Neuronal stem cell (in vitro differentiated cells): ENCODE measurements around the gene KRTAP4-12. TPM values are rescaled to one million over a fixed set of nuclear protein-coding genes. Genes with fewer than 3 reads are reported as not detected.
"Not testable (repeated sequence)": the region's sequence is repeated elsewhere in the genome, so short reads cannot be mapped to it uniquely, and the experiment has no call there.

ENCODE experiments used
- DNase-seq: peaks from one replicate; pipeline ENCODE4 v3.0.0-alpha.2; 2013; ENCODE audit warnings: low spot score
- H2AFZ ChIP-seq: one replicate; pipeline ENCODE4 v1.6.1; 2013; ENCODE audit warnings: mild to moderate bottlenecking, low read length, inconsistent platforms
- H2AK5ac ChIP-seq: 2 replicates; pipeline ENCODE4 v1.6.1; 2013; ENCODE audit warnings: low read depth, mild to moderate bottlenecking, inconsistent platforms, low read length, moderate library complexity, mixed read lengths
- H2BK120ac ChIP-seq: 2 replicates; pipeline ENCODE4 v1.6.1; 2013; ENCODE audit warnings: low read depth, mild to moderate bottlenecking, inconsistent platforms, low read length, moderate library complexity, mixed read lengths
- H2BK12ac ChIP-seq: one replicate; pipeline ENCODE4 v1.6.1; 2013; ENCODE audit warnings: low read length, inconsistent platforms
- H2BK15ac ChIP-seq: 2 replicates; pipeline ENCODE4 v1.6.1; 2013; ENCODE audit warnings: mild to moderate bottlenecking, low read length, inconsistent platforms, mixed read lengths
- H2BK5ac ChIP-seq: one replicate; pipeline ENCODE4 v1.6.1; 2013; ENCODE audit warnings: inconsistent platforms, mild to moderate bottlenecking, low read length, moderate library complexity
- H3K14ac ChIP-seq: one replicate; pipeline ENCODE4 v1.6.1; 2013; ENCODE audit warnings: low read length, inconsistent platforms
- H3K18ac ChIP-seq: 2 replicates; pipeline ENCODE4 v1.6.1; 2013; ENCODE audit warnings: low read length, inconsistent platforms
- H3K23ac ChIP-seq: 2 replicates; pipeline ENCODE4 v1.6.1; 2013; ENCODE audit warnings: low read depth, mild to moderate bottlenecking, mixed read lengths, low read length, inconsistent platforms; ENCODE audit not compliant: poor library complexity
- H3K27ac ChIP-seq: replicated peaks from 3 replicates; pipeline ENCODE4 v1.5.1; 2013; ENCODE audit warnings: low read length, inconsistent platforms
- H3K27me3 ChIP-seq, 3 experiments: 2 replicates each; pipeline ENCODE4 v1.6.1; 2013; ENCODE audit warnings: low read length in 3 of 3, mild to moderate bottlenecking in 2 of 3, inconsistent platforms in 1 of 3, low read depth in 1 of 3, mixed read lengths in 1 of 3, moderate library complexity in 1 of 3; ENCODE audit not compliant: control insufficient read depth in 3 of 3, insufficient read depth in 3 of 3
- H3K36me3 ChIP-seq, 2 donors: replicated peaks in 1 of 2; 2 replicates each; pipeline ENCODE4 v1.6.1; 2013; ENCODE audit warnings: low read length in 2 of 2; ENCODE audit not compliant: control insufficient read depth in 2 of 2, insufficient read depth in 2 of 2
- H3K4ac ChIP-seq: 2 replicates; pipeline ENCODE4 v1.6.1; 2013; ENCODE audit warnings: inconsistent platforms, mild to moderate bottlenecking, low read length, moderate library complexity
- H3K4me1 ChIP-seq, 2 donors: 1 replicate in 1 of 2; 2 replicates in 1 of 2; pipeline ENCODE4 v1.6.1; 2013; ENCODE audit warnings: low read length in 2 of 2, low read depth in 1 of 2; ENCODE audit not compliant: control insufficient read depth in 2 of 2, insufficient read depth in 1 of 2
- H3K4me2 ChIP-seq: one replicate; pipeline ENCODE4 v1.6.1; 2013; ENCODE audit warnings: mild to moderate bottlenecking, low read length, inconsistent platforms; ENCODE audit not compliant: insufficient read depth, poor library complexity, severe bottlenecking
- H3K4me3 ChIP-seq, 2 donors: 2 replicates each; pipeline ENCODE4 v1.5.1; 2013; ENCODE audit warnings: low read length in 2 of 2, mild to moderate bottlenecking in 2 of 2, inconsistent platforms in 1 of 2, moderate library complexity in 1 of 2
- H3K79me1 ChIP-seq: one replicate; pipeline ENCODE4 v1.6.1; 2013; ENCODE audit warnings: low read depth, mild to moderate bottlenecking, inconsistent platforms, low read length, moderate library complexity
- H3K9ac ChIP-seq: one replicate; pipeline ENCODE4 v1.6.1; 2013; ENCODE audit warnings: mild to moderate bottlenecking, low read depth, low read length, inconsistent platforms; ENCODE audit not compliant: poor library complexity
- H3K9me3 ChIP-seq, 2 donors: replicated peaks in 1 of 2; 2 replicates each; pipeline versions ENCODE3 to v1.6.1; 2013; ENCODE audit warnings: low read length in 2 of 2, mild to moderate bottlenecking in 2 of 2, inconsistent platforms in 1 of 2, low read depth in 1 of 2, mixed read lengths in 1 of 2, moderate library complexity in 1 of 2; ENCODE audit not compliant: control insufficient read depth in 2 of 2, insufficient read depth in 1 of 2
- H4K8ac ChIP-seq: one replicate; pipeline ENCODE4 v1.6.1; 2013; ENCODE audit warnings: low read depth, mild to moderate bottlenecking, inconsistent platforms, low read length, moderate library complexity
- H4K91ac ChIP-seq: one replicate; pipeline ENCODE4 v1.6.1; 2013; ENCODE audit warnings: low read length, low read depth, mild to moderate bottlenecking, inconsistent platforms; ENCODE audit not compliant: poor library complexity
- WGBS, 2 donors: extraction: QIAGEN DNeasy Blood & Tissue Kit; methylation state at CpG; one replicate each; pipeline ENCODE4 v1.1.7; 2013; ENCODE audit warnings: missing lambda C conversion rate in 2 of 2, mixed read lengths in 1 of 2; ENCODE audit not compliant: insufficient read length in 2 of 2, insufficient replicate concordance in 1 of 2; ENCODE audit errors: extremely low coverage in 2 of 2; 5-methylcytosine and 5-hydroxymethylcytosine counted together
- polyA plus RNA-seq, 2 experiments: library from polyadenylated mRNA; stranded (reverse); fragments of 200-250 nt; gene quantifications; one replicate each; pipeline ENCODE4 v1.2.3, GENCODE V29; 2013

The KRTAP4-12 gene
- polyA plus RNA-seq (2013, experiment 1 of 2): not detected
- polyA plus RNA-seq (2013, experiment 2 of 2): not detected

DNA sequence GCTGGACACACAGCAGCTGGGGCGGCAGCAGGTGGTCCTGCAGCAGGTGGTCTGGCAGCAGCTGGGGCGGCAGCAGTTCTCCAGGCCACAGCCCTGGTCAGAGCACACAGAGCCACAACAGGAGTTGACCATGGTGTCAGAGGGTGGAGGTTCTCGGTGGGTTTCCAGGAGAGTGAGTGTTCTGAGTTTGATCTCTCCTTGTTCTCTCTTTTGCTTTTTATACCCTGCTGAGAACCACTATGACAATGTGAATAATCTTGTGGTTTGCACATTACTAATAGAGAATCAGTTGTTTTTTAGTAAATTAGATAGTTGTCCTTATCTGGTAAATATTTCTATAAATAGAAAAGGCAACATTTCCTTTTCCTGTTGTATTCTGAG lies at the start of gene KRTAP4-12:
Gene KRTAP4-12, minus strand, starts transcription at position 192 of the 381 bp plus-strand sequence. Its CDS starts 60 bp downstream, at position 132.
- not testable (repeated sequence) for H3K36me3 ChIP-seq, H3K4me1 ChIP-seq, H3K27ac ChIP-seq, H2BK15ac ChIP-seq, H3K9ac ChIP-seq, H3K4me2 ChIP-seq, H3K79me1 ChIP-seq, H3K14ac ChIP-seq, H4K8ac ChIP-seq, H3K4ac ChIP-seq, H2AFZ ChIP-seq, H2BK12ac ChIP-seq, H2AK5ac ChIP-seq, H3K4me3 ChIP-seq, H3K18ac ChIP-seq, H4K91ac ChIP-seq, H2BK5ac ChIP-seq, H3K27me3 ChIP-seq, H3K9me3 ChIP-seq, H2BK120ac ChIP-seq, H3K23ac ChIP-seq, DNase-seq
- no CpG with 5 or more reads among the region's 3 CpGs for WGBS, 2 donors

GRCh38 chr17:41171886-41172285 lies 47.9 kb upstream of the KRTAP4-12 start:
- no peaks in the 10 kb centered on the region for H3K36me3 ChIP-seq
- no peak overlapping the region for H2BK15ac ChIP-seq
- H2BK12ac ChIP-seq: no peak overlapping the region
- H3K9ac ChIP-seq: no peak overlapping the region
- no peak overlapping the region for H3K14ac ChIP-seq
- H3K27ac ChIP-seq: no peak overlapping the region
- no peak overlapping the region for H3K23ac ChIP-seq
- H3K4me2 ChIP-seq: no peak overlapping the region
- no peak overlapping the region for H2AFZ ChIP-seq
- H2AK5ac ChIP-seq: no peak overlapping the region
- no peak overlapping the region for H2BK5ac ChIP-seq
- no peak overlapping the region for H3K4me3 ChIP-seq
- no peak overlapping the region for H4K91ac ChIP-seq
- peaks cover 0 to 8% (median 0%) of the 10 kb centered on the region in 3 experiments for H3K27me3 ChIP-seq
- no peak overlapping the region for H4K8ac ChIP-seq
- no peak overlapping the region for H3K4ac ChIP-seq
- no peak for DNase-seq
- peaks cover 0 to 3% of the 10 kb centered on the region in 2 donors for H3K4me1 ChIP-seq
- H3K18ac ChIP-seq: no peak overlapping the region
- no peak overlapping the region for H2BK120ac ChIP-seq
- no peaks in the 10 kb centered on the region for H3K9me3 ChIP-seq
- no peaks in the 10 kb centered on the region for H3K79me1 ChIP-seq
- WGBS, 2 donors: no CpG with 5 or more reads among the region's 2 CpGs

GRCh38 chr17:41168121-41168520 lies 44.1 kb upstream of the KRTAP4-12 start, which contains the start of gene KRTAP4-3:
Gene KRTAP4-3 (minus strand): TSS chr17:41168221. CDS start chr17:41168172, 49 bp downstream.
- H3K4ac ChIP-seq: no peak within 1 kb of the TSS
- no peak within 1 kb of the TSS for H2AK5ac ChIP-seq
- DNase-seq: no peak
- H3K4me3 ChIP-seq: no peak within 1 kb of the TSS
- H3K79me1 ChIP-seq: no peaks in the 10 kb centered on the region
- no peaks in the 10 kb centered on the region for H3K36me3 ChIP-seq
- H3K4me1 ChIP-seq: peaks cover 0 to 3% of the 10 kb centered on the region in 2 donors
- H2AFZ ChIP-seq: no peak within 1 kb of the TSS
- H2BK120ac ChIP-seq: no peak within 1 kb of the TSS
- H3K27ac ChIP-seq: no peak within 1 kb of the TSS
- no peak within 1 kb of the TSS for H3K23ac ChIP-seq
- peak within 1 kb of the TSS; percentile 76 for H3K18ac ChIP-seq
- peak within 1 kb of the TSS; percentile 9 for H3K9ac ChIP-seq
- H2BK5ac ChIP-seq: no peak within 1 kb of the TSS
- H3K9me3 ChIP-seq: no peaks in the 10 kb centered on the region
- no peak within 1 kb of the TSS for H3K4me2 ChIP-seq
- no peak within 1 kb of the TSS for H2BK12ac ChIP-seq
- no peaks in the 10 kb centered on the region for H3K27me3 ChIP-seq
- H4K8ac ChIP-seq: no peak within 1 kb of the TSS
- no peak within 1 kb of the TSS for H4K91ac ChIP-seq
- no CpG with 5 or more reads among the region's 1 CpG for WGBS, 2 donors
- H3K14ac ChIP-seq: peak within 1 kb of the TSS; percentile 14
- H2BK15ac ChIP-seq: peak within 1 kb of the TSS; percentile 21

DNA sequence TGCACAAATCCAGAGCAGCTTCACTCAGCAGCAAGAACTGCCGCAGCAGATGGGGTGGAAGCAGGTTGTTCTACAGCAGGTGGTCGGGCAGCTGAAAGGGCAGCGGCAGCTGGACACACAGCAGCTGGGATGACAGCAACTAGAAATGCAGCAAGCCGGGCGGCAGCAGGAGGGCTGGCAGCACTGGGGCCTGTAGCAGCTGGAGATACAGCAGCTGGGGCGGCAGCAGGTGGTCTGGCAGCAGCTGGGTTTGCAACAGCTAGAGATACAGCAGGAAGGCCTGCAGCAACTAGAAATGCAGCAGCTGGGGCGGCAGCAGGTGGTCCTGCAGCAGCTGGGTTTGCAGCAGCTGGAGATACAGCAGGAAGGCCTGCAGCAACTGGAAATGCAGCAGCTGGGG lies 43.6 kb upstream of the KRTAP4-12 start:
- Histone ChIP-seq H3K9me3 (no peaks in the 10 kb centered on the region), H2AFZ (no peak overlapping the region), H3K79me1 (no peaks in the 10 kb centered on the region), H3K4me3 (no peak overlapping the region), H3K4ac (no peak overlapping the region), H3K27ac (no peak overlapping the region), H2BK15ac (peak overlapping the region; percentile 21), H3K23ac (no peak overlapping the region), H4K8ac (no peak overlapping the region), H3K36me3 (no peaks in the 10 kb centered on the region), H3K9ac (peak overlapping the region; percentile 9), H4K91ac (no peak overlapping the region), H3K14ac (peak overlapping the region; percentile 14), H2BK5ac (no peak overlapping the region), H3K4me2 (no peak overlapping the region), H3K27me3 (no peaks in the 10 kb centered on the region), H2BK120ac (no peak overlapping the region), H3K18ac (peak overlapping the region; percentile 76), H3K4me1 (peaks cover 0 to 3% of the 10 kb centered on the region in 2 donors), H2AK5ac (no peak overlapping the region), H2BK12ac (no peak overlapping the region)
- WGBS, 2 donors: no CpG with 5 or more reads among the region's 7 CpGs
- DNase-seq: no peak
